HepG2 (cell line): ENCODE measurements around the gene PLEKHG5. TPM values are rescaled to one million over a fixed set of nuclear protein-coding genes. Genes with fewer than 3 reads are reported as not detected.
A peak's percentile ranks its signal among the peaks of the same experiment; 100 is the strongest.
"Not testable (repeated sequence)": the region's sequence is repeated elsewhere in the genome, so short reads cannot be mapped to it uniquely, and the experiment has no call there.

Experiments used
- ATAC-seq: fragments of 200-7000 bp; cut with Tn5 transposase; 3 replicates; pipeline ENCODE4 v1.9.1; 2020; ENCODE audit warnings: mild to moderate bottlenecking, moderate library complexity
- BruUV-seq: library from RNA; stranded (reverse); fragments of 400-500 nt; replicated peaks from 2 replicates; lab custom pipeline; 2021; lab: Mats Ljungman, UMichigan
- CTCF ChIA-PET: fragments of 300-600 bp; formaldehyde crosslinking; extraction: SDS; loops from one replicate; lab custom pipeline; 2021; ENCODE audit warnings: low total read pairs, inconsistent platforms, low intra/inter-chr PET ratio; lab: Yijun Ruan, JAX
- POLR2A ChIA-PET: fragments of 350-600 bp; sonication (Branson Sonifier 250); formaldehyde crosslinking; loops from one replicate; lab custom pipeline; 2020; ENCODE audit warnings: antibody characterized with exemption, inconsistent platforms; lab: Yijun Ruan, JAX
- DNase-seq: peaks from one replicate; pipeline ENCODE4 v3.0.0-alpha.2; 2015; ENCODE audit warnings: low spot score
- FAIRE-seq: peaks from 3 replicates; lab custom pipeline; 2011; peaks lifted over from hg19 to GRCh38; lab: Jason Lieb, UNC
- H2AFZ ChIP-seq: one replicate; pipeline ENCODE4 v1.6.1; 2011; ENCODE audit warnings: low read length, inconsistent platforms
- H3K27ac ChIP-seq: fragments of 300-600 bp; 3 replicates; pipeline ENCODE4 v1.8.0; 2011; ENCODE audit warnings: mixed run types, mild to moderate bottlenecking, mixed read lengths, low read length, inconsistent platforms; ENCODE audit not compliant: insufficient read depth; ENCODE audit errors: extremely low read length
- H3K27me3 ChIP-seq, 2 experiments: fragments of 200-600 bp in 1 of 2; 2 replicates in 1 of 2; 3 replicates in 1 of 2; pipeline versions ENCODE4 v1.6.0 to v1.8.0; 2011; ENCODE audit warnings: low read length in 2 of 2, mild to moderate bottlenecking in 2 of 2, moderate library complexity in 2 of 2, inconsistent platforms in 1 of 2; ENCODE audit not compliant: insufficient read depth in 2 of 2, control insufficient read depth in 1 of 2
- H3K36me3 ChIP-seq, 2 experiments: fragments of 200-600 bp in 1 of 2; replicated peaks in 1 of 2; 2 replicates in 1 of 2; 3 replicates in 1 of 2; pipeline versions ENCODE4 v1.5.1 to v1.8.0; 2011; ENCODE audit warnings: low read length in 2 of 2, inconsistent platforms in 1 of 2; ENCODE audit not compliant: insufficient read depth in 2 of 2, control insufficient read depth in 1 of 2
- H3K4me1 ChIP-seq: 2 replicates; pipeline ENCODE4 v1.5.1; 2012; ENCODE audit warnings: low read length, inconsistent platforms; ENCODE audit not compliant: insufficient read depth
- H3K4me2 ChIP-seq: 2 replicates; pipeline ENCODE4 v1.6.0; 2011; ENCODE audit warnings: low read depth, low read length, inconsistent platforms
- H3K4me3 ChIP-seq, 3 experiments: fragments of 200-600 bp in 1 of 3; sonication (generic), shearing (Covaris generic) in 1 of 3; replicated peaks in 1 of 3; 2 replicates each; pipeline ENCODE4 v1.5.1; 2011 to 2016; ENCODE audit warnings: low read length in 3 of 3, inconsistent platforms in 2 of 3, low read depth in 2 of 3, mild to moderate bottlenecking in 2 of 3, control low read depth in 1 of 3, mixed read lengths in 1 of 3; ENCODE audit not compliant: insufficient read depth in 1 of 3
- H3K79me2 ChIP-seq: one replicate; pipeline ENCODE4 v1.6.1; 2011; ENCODE audit warnings: low read length, inconsistent platforms; ENCODE audit not compliant: insufficient read depth
- H3K9ac ChIP-seq: 2 replicates; pipeline ENCODE4 v1.6.0; 2011; ENCODE audit warnings: mild to moderate bottlenecking, low read depth, low read length, inconsistent platforms; ENCODE audit not compliant: insufficient read depth
- H3K9me3 ChIP-seq: 2 replicates; pipeline ENCODE4 v1.5.1; 2012; ENCODE audit warnings: mild to moderate bottlenecking, low read length
- H4K20me1 ChIP-seq: 2 replicates; pipeline ENCODE4 v1.6.0; 2011; ENCODE audit warnings: inconsistent platforms, mild to moderate bottlenecking, low read length, moderate library complexity; ENCODE audit not compliant: insufficient read depth
- RBFOX2 ChIP-seq: fragments of 200-400 bp; formaldehyde crosslinking; IDR thresholded peaks from 2 replicates; pipeline ENCODE4 v1.6.1; 2017; ENCODE audit warnings: low read depth, mild to moderate bottlenecking, low read length
- ZC3H13 ChIP-seq: sonication (generic); formaldehyde crosslinking; IDR thresholded peaks from 2 replicates; pipeline ENCODE4 v1.8.1; 2023; ENCODE audit warnings: mild to moderate bottlenecking, missing genetic modification reagents, moderate library complexity
- ZNF451 ChIP-seq: sonication (generic); formaldehyde crosslinking; IDR thresholded peaks from 2 replicates; pipeline ENCODE4 v1.5.0; 2020; ENCODE audit warnings: mild to moderate bottlenecking, missing genetic modification reagents
- ZNF687 ChIP-seq: sonication (generic); formaldehyde crosslinking; IDR thresholded peaks from 2 replicates; pipeline ENCODE4 v1.5.1; 2020; ENCODE audit warnings: mild to moderate bottlenecking, missing genetic modification reagents, moderate library complexity
- ZNF816 ChIP-seq: sonication (generic); formaldehyde crosslinking; IDR thresholded peaks from 2 replicates; pipeline ENCODE4 v1.8.0; 2022; ENCODE audit warnings: missing genetic modification reagents, mild to moderate bottlenecking, borderline replicate concordance
- WGBS: methylation state at CpG from one replicate; pipeline ENCODE4 v1.1.6; 2017; ENCODE audit warnings: low lambda C conversion rate; 5-methylcytosine and 5-hydroxymethylcytosine counted together
- in situ Hi-C: cut with HindIII; loops from 2 replicates; pipeline ENCODE4 v1.10.0; 2017; ENCODE audit warnings: low pct_unique_long_range_greater_than_20kb; ENCODE audit not compliant: extremely low pct_ligation_motif_present
- intact Hi-C: fragments of 100-400 bp; cut with micrococcal nuclease; formaldehyde crosslinking; loops from one replicate; pipeline ENCODE4 v1.10.0; 2022; ENCODE audit not compliant: unreplicated experiment
- polyA plus RNA-seq, 8 experiments: library from polyadenylated mRNA; depleted of rRNA in 3 of 8; stranded (reverse) in 7 of 8; unstranded in 1 of 8; fragments of >200 nt; fragmentation: Illumina TruSeq in 4 of 8; extraction: Trizol in 4 of 8; gene quantifications; 2 replicates each; pipeline versions ENCODE4 v1.2.1 to v1.2.3, GENCODE V29; 2011 to 2016; ENCODE audit warnings: low read depth in 4 of 8, missing spikeins in 1 of 8, mixed read lengths in 1 of 8; ENCODE audit not compliant: insufficient read depth in 1 of 8
- total RNA-seq, 5 experiments: library from RNA; depleted of rRNA; stranded (reverse); fragments of >200 nt; fragmentation: Illumina TruSeq; extraction: Trizol; gene quantifications; 2 replicates each; pipeline ENCODE4 v1.2.3, GENCODE V29; 2016; ENCODE audit warnings: low read depth in 1 of 5

Gene PLEKHG5
- total and polyA plus RNA-seq, 2 of the 13 experiments (the other 11 are each of a cell fraction or from before 2014, with no cell fraction given): 1.9 to 3.5 TPM

DNA sequence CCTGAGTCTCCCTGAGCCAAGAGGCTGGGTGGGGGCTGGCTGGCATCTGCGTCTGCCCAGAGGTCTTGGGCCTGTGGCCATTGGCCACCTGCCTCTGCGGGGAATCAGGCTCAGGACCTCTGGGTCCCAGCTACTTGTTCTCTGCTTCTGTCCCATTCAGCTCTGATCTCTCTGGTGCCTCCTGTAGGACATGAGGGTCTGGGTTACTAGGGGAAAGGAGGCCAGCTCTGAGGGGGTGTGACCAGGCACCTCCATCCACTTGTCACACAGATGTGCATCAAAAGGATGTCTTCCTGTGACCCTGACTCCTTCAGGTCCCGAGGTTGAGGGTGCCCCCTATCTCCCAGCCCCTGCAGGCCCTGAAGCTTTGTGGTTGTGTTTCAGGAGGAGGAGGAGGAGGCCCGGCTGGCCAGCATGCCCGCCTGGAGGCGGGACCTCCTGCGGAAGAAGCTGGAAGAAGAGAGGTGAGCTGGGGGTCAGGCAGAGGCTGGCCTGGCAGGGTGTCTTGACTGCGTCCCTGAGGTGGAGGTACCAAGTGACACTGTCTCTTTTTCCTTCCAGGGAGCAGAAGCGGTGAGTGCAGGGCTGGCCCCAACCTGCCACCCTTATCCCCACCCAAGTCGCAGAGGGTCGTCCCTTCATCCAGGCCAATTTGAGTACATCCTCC is 34.5 kb downstream of the PLEKHG5 start (continued):
- TF ChIP-seq ZNF687 (CRISPR knock-in tag) (peak; percentile 14; the same call in 1 of the 2 replicates), ZNF816 (CRISPR knock-in tag) (no peak), ZNF451 (CRISPR knock-in tag) (no peak), RBFOX2 (peak; percentile 45; the same call in 1 of the 2 replicates)

- H3K9me3 ChIP-seq, in situ Hi-C loops, H2AFZ ChIP-seq, H3K4me2 ChIP-seq, H3K4me3 ChIP-seq, DNase-seq: not testable (repeated sequence)
- H3K79me2 ChIP-seq: peaks cover 12% of the 10 kb centered on the region
- peak; percentile 66 for TF ChIP-seq RBFOX2
- peak; percentile 4; the same call in 1 of the 2 replicates for TF ChIP-seq ZC3H13 (CRISPR knock-in tag)
- TF ChIP-seq, all 625 proteins: peak for 2; not testable (repeated sequence) for 623
- H3K27ac ChIP-seq, ATAC-seq, H3K27me3 ChIP-seq, POLR2A ChIA-PET, intact Hi-C loops, H3K9ac ChIP-seq, CTCF ChIA-PET, FAIRE-seq, BruUV-seq: not testable (repeated sequence)
- peaks cover 13 to 19% of the 10 kb centered on the region in 2 experiments; a peak in 3 of 5 replicates for H3K36me3 ChIP-seq
- 96% methylated on average over 40 of the region's 58 CpGs for WGBS
- H3K4me1 ChIP-seq: peaks cover 22% of the 10 kb centered on the region
- peaks cover 20% of the 10 kb centered on the region; the same call in 1 of the 2 replicates for H4K20me1 ChIP-seq
Measured at GRCh38 chr1:6455752-6456520, 35.5 kb downstream of the PLEKHG5 start.
